ENCODE data around the gene WDR12. TPM values are rescaled to one million over a fixed set of nuclear protein-coding genes. Genes with fewer than 3 reads are reported as not detected.
"Not testable (repeated sequence)": the region's sequence is repeated elsewhere in the genome, so short reads cannot be mapped to it uniquely, and the experiment has no call there.

The WDR12 gene
- total RNA-seq (10 to 100 TPM in 2 of 4 donors, 1 to 10 TPM in 2; 3.3 to 23.0 (median 10.9) TPM), polyA plus RNA-seq (10 to 100 TPM; 16.4 to 20.4 (median 20.1) TPM)

DNA sequence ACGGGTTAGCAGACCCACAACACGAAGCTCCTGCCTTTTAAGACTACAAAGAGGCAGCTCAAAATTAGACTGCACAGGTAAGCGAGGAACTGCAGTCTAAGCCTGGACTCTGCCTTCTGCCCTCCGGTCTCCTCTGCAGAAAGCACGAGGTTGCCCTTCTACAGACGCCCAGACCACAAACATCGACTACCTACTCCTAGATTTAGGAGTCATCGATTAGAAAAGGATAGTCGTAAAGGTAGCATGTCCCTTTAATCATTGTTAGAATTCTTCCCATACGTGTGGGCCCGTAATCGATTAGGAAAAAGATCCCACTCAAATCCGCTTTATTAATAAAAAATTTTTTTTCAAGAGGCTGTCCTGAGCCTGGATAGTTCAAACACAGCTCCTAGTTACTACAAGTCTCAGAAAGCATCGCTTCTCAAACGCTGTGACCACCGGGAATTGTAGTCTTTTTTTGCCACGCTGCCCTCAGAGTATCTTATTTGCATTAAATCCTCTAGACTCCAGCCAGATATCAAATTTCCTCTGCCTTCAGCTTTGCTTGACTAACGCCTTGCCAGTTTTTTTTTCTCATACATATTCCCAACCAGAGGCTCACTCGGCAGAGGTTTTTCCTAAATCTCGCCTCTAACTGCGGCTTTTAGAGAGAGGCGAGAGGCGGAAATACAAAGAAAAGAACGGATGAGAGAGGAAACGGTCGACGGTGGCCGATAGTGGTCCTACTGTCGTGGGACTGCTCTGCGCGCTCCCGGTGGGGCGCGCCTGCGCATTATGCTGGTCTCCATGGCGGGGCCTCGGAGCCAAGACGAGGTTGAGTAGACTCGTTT, at the start of gene WDR12, which contains the start of gene CARF:
WDR12 (minus strand) TSS at position 162 of the 830 bp plus-strand sequence. CDS start 197 bp downstream, outside the sequence.
CARF (plus strand) TSS at position 764 of the 830 bp plus-strand sequence. CDS start 29,628 bp downstream, outside the sequence.
- peak within 1 kb of the TSS; percentile 55 to 78 (median 62) for H3K4me3 ChIP-seq
- intact Hi-C loops (cut with DNase I): loop anchor here (2.0 to 5.0 kb wide), 3 partner anchors 39 to 277 kb away; partner anchors contain the start of genes FAM117B and ICA1L
- DNase-seq: peak; percentile 96
- H3K4me1 ChIP-seq: peaks cover 0 to 29% (median 18%) of the 10 kb centered on the region in 4 donors
- peak within 1 kb of the TSS; percentile 83 to 88 (median 86) for H3K27ac ChIP-seq
- H3K36me3 ChIP-seq: peaks cover 0 to under 1% (median 0%) of the 10 kb centered on the region in 4 donors
- WGBS, 2 donors: 0% methylated on average over 39 of the region's 39 CpGs
- TF ChIP-seq POLR2A (IDR thresholded peaks at IDR 0.05): peak; percentile 53 to 55
- TF ChIP-seq, protein P1, sequence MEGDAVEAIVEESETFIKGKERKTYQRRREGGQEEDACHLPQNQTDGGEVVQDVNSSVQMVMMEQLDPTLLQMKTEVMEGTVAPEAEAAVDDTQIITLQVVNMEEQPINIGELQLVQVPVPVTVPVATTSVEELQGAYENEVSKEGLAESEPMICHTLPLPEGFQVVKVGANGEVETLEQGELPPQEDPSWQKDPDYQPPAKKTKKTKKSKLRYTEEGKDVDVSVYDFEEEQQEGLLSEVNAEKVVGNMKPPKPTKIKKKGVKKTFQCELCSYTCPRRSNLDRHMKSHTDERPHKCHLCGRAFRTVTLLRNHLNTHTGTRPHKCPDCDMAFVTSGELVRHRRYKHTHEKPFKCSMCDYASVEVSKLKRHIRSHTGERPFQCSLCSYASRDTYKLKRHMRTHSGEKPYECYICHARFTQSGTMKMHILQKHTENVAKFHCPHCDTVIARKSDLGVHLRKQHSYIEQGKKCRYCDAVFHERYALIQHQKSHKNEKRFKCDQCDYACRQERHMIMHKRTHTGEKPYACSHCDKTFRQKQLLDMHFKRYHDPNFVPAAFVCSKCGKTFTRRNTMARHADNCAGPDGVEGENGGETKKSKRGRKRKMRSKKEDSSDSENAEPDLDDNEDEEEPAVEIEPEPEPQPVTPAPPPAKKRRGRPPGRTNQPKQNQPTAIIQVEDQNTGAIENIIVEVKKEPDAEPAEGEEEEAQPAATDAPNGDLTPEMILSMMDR (IDR thresholded peaks at IDR 0.05): no peak
- TF ChIP-seq POLR2AphosphoS5 (IDR thresholded peaks at IDR 0.05): peak; percentile 62 to 82 (median 75)
- no peaks in the 10 kb centered on the region for H3K27me3 ChIP-seq
- no peaks in the 10 kb centered on the region for H3K9me3 ChIP-seq

DNA sequence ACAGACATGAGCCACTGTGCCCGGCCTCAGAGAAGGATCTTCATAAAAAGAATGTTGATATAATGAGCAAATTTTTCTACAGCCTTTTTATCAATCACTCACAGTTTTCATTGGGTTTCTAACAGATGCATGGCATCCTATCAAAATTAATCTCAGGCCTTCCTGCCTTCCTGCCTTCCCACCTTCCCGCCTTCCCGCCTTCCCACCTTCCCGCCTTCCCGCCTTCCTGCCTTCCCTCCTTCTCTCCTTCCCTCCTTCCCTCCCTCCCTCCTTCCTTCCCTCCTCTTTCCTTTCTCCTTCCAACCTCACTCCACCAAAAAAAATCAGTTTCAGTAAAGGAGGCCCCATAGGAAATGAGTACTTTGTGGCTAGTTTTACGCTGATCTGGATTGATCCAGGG, 49.1 kb upstream of the WDR12 start:
- 97% methylated on average over 6 of the region's 6 CpGs for WGBS, 2 donors
- no peaks in the 10 kb centered on the region for H3K4me1 ChIP-seq
- H3K36me3 ChIP-seq: peaks cover 0 to 48% (median 6%) of the 10 kb centered on the region in 4 donors
- H3K27ac ChIP-seq: no peak overlapping the region
- intact Hi-C loops (cut with DNase I): no loop called here
- H3K4me3 ChIP-seq: no peak overlapping the region
- H3K27me3 ChIP-seq: no peaks in the 10 kb centered on the region
- TF ChIP-seq, protein P1 (IDR thresholded peaks at IDR 0.05): no peak
- no peak for TF ChIP-seq POLR2AphosphoS5 (IDR thresholded peaks at IDR 0.05)
- no peaks in the 10 kb centered on the region for H3K9me3 ChIP-seq
- no peak for DNase-seq

DNA sequence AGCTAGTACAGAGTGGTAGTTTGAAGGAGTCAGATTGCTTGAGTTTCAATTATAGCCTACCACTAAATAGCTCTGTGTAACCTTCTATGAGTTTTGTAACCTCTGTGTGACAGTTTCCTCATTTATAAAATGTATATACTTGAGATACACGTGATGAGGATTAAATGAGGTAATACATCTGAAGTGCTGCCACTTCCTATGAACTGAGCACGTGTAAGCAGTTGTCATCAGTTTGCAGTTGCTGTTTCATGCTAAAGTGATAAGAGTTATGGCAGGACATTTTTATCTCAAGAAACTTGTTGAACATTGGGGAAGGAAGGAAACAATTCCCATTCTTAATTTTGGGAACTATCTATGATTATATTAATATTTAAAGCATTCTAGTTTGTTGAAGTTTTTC, 39.1 kb upstream of the WDR12 start:
- peaks cover 0 to 26% (median 6%) of the 10 kb centered on the region in 4 donors for H3K36me3 ChIP-seq
- no peaks in the 10 kb centered on the region for H3K9me3 ChIP-seq
- TF ChIP-seq, protein P1 (IDR thresholded peaks at IDR 0.05): no peak
- TF ChIP-seq POLR2A (IDR thresholded peaks at IDR 0.05): no peak
- TF ChIP-seq POLR2AphosphoS5 (IDR thresholded peaks at IDR 0.05): no peak
- no peak for TF ChIP-seq EP300 (IDR thresholded peaks at IDR 0.05)
- no peak overlapping the region for H3K27ac ChIP-seq
- no peaks in the 10 kb centered on the region for H3K27me3 ChIP-seq
- WGBS, 2 donors: 48 to 54% methylated on average over 2 of the region's 2 CpGs
- no peaks in the 10 kb centered on the region for H3K4me1 ChIP-seq
- DNase-seq: no peak
- H3K4me3 ChIP-seq: no peak overlapping the region
- intact Hi-C loops (cut with DNase I): no loop called here

DNA sequence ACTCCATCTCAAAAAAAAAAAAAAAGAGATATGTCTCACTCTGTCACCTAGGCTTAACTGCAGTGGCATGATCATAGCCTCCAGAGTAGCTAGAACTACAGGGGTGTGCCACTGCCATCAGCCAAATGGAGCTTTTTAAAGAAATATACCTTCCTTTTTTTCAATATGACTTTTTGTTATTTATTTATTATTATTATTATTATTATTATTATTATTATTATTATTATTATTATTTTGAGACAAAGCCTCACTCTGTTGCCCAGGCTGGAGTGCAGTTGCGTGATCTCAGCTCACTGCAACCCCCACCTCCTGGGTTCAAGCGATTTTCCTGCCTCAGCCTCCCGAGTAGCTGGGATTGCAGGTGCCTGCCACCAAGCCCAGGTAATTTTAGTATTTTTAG, 37.9 kb upstream of the WDR12 start:
- H3K27ac ChIP-seq; H3K4me3 ChIP-seq; DNase-seq; intact Hi-C loops (cut with DNase I); H3K27me3 ChIP-seq; H3K9me3 ChIP-seq; H3K4me1 ChIP-seq: not testable (repeated sequence)
- H3K36me3 ChIP-seq: peaks cover 0 to 29% (median 2%) of the 10 kb centered on the region in 4 donors
- 91 to 96% methylated on average over 3 of the region's 3 CpGs for WGBS, 2 donors

DNA sequence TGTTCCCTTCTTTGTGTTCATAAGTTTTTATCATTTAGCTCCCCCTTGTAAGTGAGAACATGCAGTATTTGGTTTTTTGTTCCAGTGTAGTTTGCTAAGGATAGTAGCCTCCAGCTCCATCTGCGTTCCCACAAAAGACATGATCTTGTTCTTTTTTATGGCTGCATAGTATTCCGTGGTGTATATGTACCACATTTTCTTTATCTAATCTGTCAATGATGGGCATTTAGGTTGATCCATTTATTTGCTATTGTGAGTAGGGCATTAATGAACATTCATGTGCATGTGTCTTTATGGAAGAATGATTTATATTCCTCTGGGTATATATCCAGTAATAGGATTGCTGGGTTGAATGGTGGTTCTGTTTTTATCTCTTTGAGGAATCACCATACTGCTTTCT, 34.0 kb upstream of the WDR12 start:
- TF ChIP-seq, protein P1 (IDR thresholded peaks at IDR 0.05): no peak
- TF ChIP-seq EP300 (IDR thresholded peaks at IDR 0.05): no peak
- Histone ChIP-seq H3K4me3 (no peak overlapping the region), H3K9me3 (peaks cover 0 to 2% (median 0%) of the 10 kb centered on the region in 4 donors), H3K27me3 (no peaks in the 10 kb centered on the region), H3K36me3 (peaks cover 0 to 42% (median 5%) of the 10 kb centered on the region in 4 donors), H3K4me1 (no peaks in the 10 kb centered on the region), H3K27ac (no peak overlapping the region)
- no peak for DNase-seq
- intact Hi-C loops (cut with DNase I): no loop called here
- 96 to 98% methylated on average over 2 of the region's 2 CpGs for WGBS, 2 donors
